Activated CD4-positive, alpha-beta T cell treated with anti-CD3 and anti-CD28 coated beads, Interleukin-2, amount 10 ng/mL, durations not matched to agents 7 days and 5 days (primary cell): ENCODE results near the gene MTMR12. TPM values are rescaled to one million over a fixed set of nuclear protein-coding genes. Genes with fewer than 3 reads are reported as not detected.

Experiments used
- CTCF ChIA-PET: fragments of 350-600 bp; sonication (Branson Sonifier 250); formaldehyde crosslinking; loops from one replicate; lab custom pipeline; 2021; ENCODE audit warnings: antibody characterized with exemption; lab: Charles Lee
- POLR2A ChIA-PET: fragments of 350-600 bp; sonication (Branson Sonifier 250); formaldehyde crosslinking; loops from one replicate; lab custom pipeline; 2021; ENCODE audit warnings: antibody characterized with exemption; lab: Charles Lee
- DNase-seq: peaks from one replicate; pipeline ENCODE4 v3.0.0-alpha.2; 2020
- H3K27ac Mint-ChIP-seq: one replicate; pipeline ENCODE4 v1.8.0; 2021; ENCODE audit warnings: mild to moderate bottlenecking, moderate library complexity, mixed read lengths
- H3K27me3 Mint-ChIP-seq: one replicate; pipeline ENCODE4 v1.8.0; 2021; ENCODE audit warnings: mixed read lengths
- H3K36me3 Mint-ChIP-seq: one replicate; pipeline ENCODE4 v1.8.0; 2021; ENCODE audit warnings: low read depth, mixed read lengths
- H3K4me1 Mint-ChIP-seq: one replicate; pipeline ENCODE4 v1.8.0; 2021; ENCODE audit warnings: mixed read lengths
- H3K4me3 Mint-ChIP-seq: one replicate; pipeline ENCODE4 v1.8.0; 2021; ENCODE audit warnings: mild to moderate bottlenecking, moderate library complexity, mixed read lengths
- H3K9me3 Mint-ChIP-seq: one replicate; pipeline ENCODE4 v1.8.0; 2021; ENCODE audit warnings: mixed read lengths
- total RNA-seq, 2 experiments: library from RNA; stranded (reverse); gene quantifications; one replicate each; pipeline ENCODE4 v1.2.3, GENCODE V29; 2021

Gene MTMR12
- total RNA-seq, 2 experiments from 2014 or later, result 24.3 to 29.1 TPM

GRCh38 chr5:32233220-32233695 is 79.5 kb downstream of the MTMR12 start:
- Mint-ChIP-seq H3K36me3 (peaks cover 31% of the 10 kb centered on the region), H3K27ac (no peak overlapping the region), H3K4me1 (peaks cover 6% of the 10 kb centered on the region), H3K9me3 (no peaks in the 10 kb centered on the region), H3K27me3 (no peaks in the 10 kb centered on the region), H3K4me3 (no peak overlapping the region)
- ChIA-PET POLR2A (no interaction called here), CTCF (interaction anchor here (0.6 to 5.5 kb wide), 15 partner anchors 9 to 357 kb away, joined by 3 to 47 read pairs (median 4); partner anchors contain the start of gene MTMR12)
- DNase-seq, result no peak

GRCh38 chr5:32232441-32233219 is 80.1 kb downstream of the MTMR12 start:
- peaks cover 31% of the 10 kb centered on the region for H3K36me3 Mint-ChIP-seq
- DNase-seq, result peak; percentile 80
- POLR2A ChIA-PET, result interaction anchor here (0.6 kb wide), 1 partner anchor 97 kb away, joined by 3 read pairs; no protein-coding TSS in a partner anchor
- H3K4me3 Mint-ChIP-seq, result no peak overlapping the region
- no peak overlapping the region for H3K27ac Mint-ChIP-seq
- H3K4me1 Mint-ChIP-seq, result peaks cover 6% of the 10 kb centered on the region
- H3K9me3 Mint-ChIP-seq, result no peaks in the 10 kb centered on the region
- H3K27me3 Mint-ChIP-seq, result no peaks in the 10 kb centered on the region
- CTCF ChIA-PET, result interaction anchor here (0.6 to 5.5 kb wide), 24 partner anchors 10 to 357 kb away, joined by 3 to 47 read pairs (median 4); partner anchors contain the start of gene MTMR12

GRCh38 chr5:32231929-32232328 is 80.8 kb downstream of the MTMR12 start:
- no peak overlapping the region for H3K4me3 Mint-ChIP-seq
- ChIA-PET CTCF (interaction anchor here (0.6 to 5.5 kb wide), 19 partner anchors 9 to 477 kb away, joined by 3 to 47 read pairs (median 4); partner anchors contain the start of gene MTMR12), POLR2A (no interaction called here)
- peaks cover 6% of the 10 kb centered on the region for H3K4me1 Mint-ChIP-seq
- H3K9me3 Mint-ChIP-seq, result no peaks in the 10 kb centered on the region
- no peaks in the 10 kb centered on the region for H3K27me3 Mint-ChIP-seq
- no peak for DNase-seq
- H3K36me3 Mint-ChIP-seq, result peaks cover 30% of the 10 kb centered on the region
- no peak overlapping the region for H3K27ac Mint-ChIP-seq

- CTCF ChIA-PET, result interaction anchor here (0.6 to 5.5 kb wide), 8 partner anchors 11 to 476 kb away, joined by 3 to 47 read pairs (median 5); partner anchors contain the start of gene MTMR12
- Mint-ChIP-seq H3K4me1 (peaks cover 6% of the 10 kb centered on the region), H3K4me3 (no peak overlapping the region), H3K9me3 (no peaks in the 10 kb centered on the region), H3K36me3 (peaks cover 23% of the 10 kb centered on the region), H3K27me3 (no peaks in the 10 kb centered on the region), H3K27ac (no peak overlapping the region)
- no peak for DNase-seq
- POLR2A ChIA-PET, result no interaction called here
Measured at GRCh38 chr5:32231241-32231640, 81.5 kb downstream of the MTMR12 start.

- Mint-ChIP-seq H3K4me1 (peaks cover 6% of the 10 kb centered on the region), H3K36me3 (peaks cover 23% of the 10 kb centered on the region), H3K4me3 (no peak overlapping the region), H3K27ac (no peak overlapping the region), H3K9me3 (no peaks in the 10 kb centered on the region), H3K27me3 (no peaks in the 10 kb centered on the region)
- ChIA-PET CTCF (interaction anchor here (0.7 to 5.5 kb wide), 6 partner anchors 12 to 1212 kb away, joined by 3 to 47 read pairs (median 4); no protein-coding TSS in a partner anchor), POLR2A (interaction anchor here (0.5 kb wide), 1 partner anchor 56 kb away, joined by 3 read pairs; no protein-coding TSS in a partner anchor)
- DNase-seq, result no peak
Measured at GRCh38 chr5:32230356-32231099, 82.2 kb downstream of the MTMR12 start.

GRCh38 chr5:32229586-32229985 is 83.2 kb downstream of the MTMR12 start:
- H3K27me3 Mint-ChIP-seq, result no peaks in the 10 kb centered on the region
- H3K4me3 Mint-ChIP-seq, result no peak overlapping the region
- H3K27ac Mint-ChIP-seq, result no peak overlapping the region
- CTCF ChIA-PET, result interaction anchor here (0.7 to 5.5 kb wide), 3 partner anchors 29 to 1213 kb away, joined by 3 to 47 read pairs (median 4); no protein-coding TSS in a partner anchor
- peaks cover 21% of the 10 kb centered on the region for H3K36me3 Mint-ChIP-seq
- H3K4me1 Mint-ChIP-seq, result peaks cover 6% of the 10 kb centered on the region
- no peaks in the 10 kb centered on the region for H3K9me3 Mint-ChIP-seq
- no peak for DNase-seq
- POLR2A ChIA-PET, result interaction anchor here (0.5 kb wide), 1 partner anchor 55 kb away, joined by 3 read pairs; no protein-coding TSS in a partner anchor

- no peak for DNase-seq
- H3K36me3 Mint-ChIP-seq, result peaks cover 21% of the 10 kb centered on the region
- peaks cover 6% of the 10 kb centered on the region for H3K4me1 Mint-ChIP-seq
- H3K27me3 Mint-ChIP-seq, result no peaks in the 10 kb centered on the region
- H3K4me3 Mint-ChIP-seq, result no peak overlapping the region
- H3K9me3 Mint-ChIP-seq, result no peaks in the 10 kb centered on the region
- POLR2A ChIA-PET, result no interaction called here
- CTCF ChIA-PET, result no interaction called here
- no peak overlapping the region for H3K27ac Mint-ChIP-seq
Measured at GRCh38 chr5:32228816-32229215, 83.9 kb downstream of the MTMR12 start.

GRCh38 chr5:32225445-32225844 is 87.3 kb downstream of the MTMR12 start:
- Mint-ChIP-seq H3K9me3 (no peaks in the 10 kb centered on the region), H3K4me3 (no peak overlapping the region), H3K36me3 (peaks cover 16% of the 10 kb centered on the region), H3K27ac (no peak overlapping the region), H3K27me3 (no peaks in the 10 kb centered on the region), H3K4me1 (no peaks in the 10 kb centered on the region)
- ChIA-PET CTCF (no interaction called here), POLR2A (no interaction called here)
- no peak for DNase-seq

GRCh38 chr5:32223972-32224609 is 88.6 kb downstream of the MTMR12 start:
- ChIA-PET CTCF (interaction anchor here (0.7 to 1.3 kb wide), 3 partner anchors 8 to 367 kb away, joined by 3 to 5 read pairs (median 4); no protein-coding TSS in a partner anchor), POLR2A (no interaction called here)
- H3K36me3 Mint-ChIP-seq, result peaks cover 5% of the 10 kb centered on the region
- H3K27me3 Mint-ChIP-seq, result no peaks in the 10 kb centered on the region
- DNase-seq, result no peak
- no peak overlapping the region for H3K27ac Mint-ChIP-seq
- no peaks in the 10 kb centered on the region for H3K9me3 Mint-ChIP-seq
- H3K4me3 Mint-ChIP-seq, result no peak overlapping the region
- H3K4me1 Mint-ChIP-seq, result no peaks in the 10 kb centered on the region

GRCh38 chr5:32222723-32223470 is 89.8 kb downstream of the MTMR12 start:
- POLR2A ChIA-PET, result no interaction called here
- CTCF ChIA-PET, result interaction anchor here (0.7 to 1.3 kb wide), 3 partner anchors 10 to 368 kb away, joined by 3 to 5 read pairs (median 4); no protein-coding TSS in a partner anchor
- H3K27me3 Mint-ChIP-seq, result no peaks in the 10 kb centered on the region

GRCh38 chr5:32217886-32218396 is 94.8 kb downstream of the MTMR12 start:
- Mint-ChIP-seq H3K4me1 (no peaks in the 10 kb centered on the region), H3K9me3 (no peaks in the 10 kb centered on the region), H3K27me3 (no peaks in the 10 kb centered on the region), H3K27ac (no peak overlapping the region), H3K4me3 (no peak overlapping the region), H3K36me3 (no peaks in the 10 kb centered on the region)
- DNase-seq, result no peak
- POLR2A ChIA-PET, result no interaction called here
- CTCF ChIA-PET, result no interaction called here

More at GRCh38 chr5:32222723-32223470, 89.8 kb downstream of the MTMR12 start:
- Mint-ChIP-seq H3K36me3 (no peaks in the 10 kb centered on the region), H3K27ac (no peak overlapping the region), H3K4me3 (no peak overlapping the region), H3K4me1 (no peaks in the 10 kb centered on the region), H3K9me3 (no peaks in the 10 kb centered on the region)
- DNase-seq, result no peak
